Keratinocyte (primary cell): ENCODE results near the gene AHRR. TPM values are rescaled to one million over a fixed set of nuclear protein-coding genes. Genes with fewer than 3 reads are reported as not detected.

ENCODE experiments used
- DNase-seq: peaks from one replicate; pipeline ENCODE4 v3.0.0-alpha.2; 2011; ENCODE audit warnings: low read depth, missing footprints, low spot score
- FAIRE-seq: peaks from 2 replicates; lab custom pipeline; 2011; peaks lifted over from hg19 to GRCh38; lab: Jason Lieb, UNC
- H2AFZ ChIP-seq: 2 replicates; pipeline ENCODE4 v1.6.0; 2012; ENCODE audit warnings: low read length, control low read depth, inconsistent platforms; ENCODE audit not compliant: control insufficient read depth
- H3K27ac ChIP-seq: 2 replicates; pipeline ENCODE4 v1.5.1; 2011; ENCODE audit warnings: low read length; ENCODE audit not compliant: control insufficient read depth, insufficient read depth
- H3K27me3 ChIP-seq: 3 replicates; pipeline ENCODE4 v1.6.0; 2011; ENCODE audit warnings: low read length; ENCODE audit not compliant: control insufficient read depth, insufficient read depth; ENCODE audit errors: extremely low read depth
- H3K36me3 ChIP-seq, 2 experiments: 2 replicates in 1 of 2; 3 replicates in 1 of 2; pipeline ENCODE4 v1.5.1; 2011; ENCODE audit warnings: low read length in 2 of 2, mild to moderate bottlenecking in 1 of 2; ENCODE audit not compliant: control insufficient read depth in 2 of 2, insufficient read depth in 2 of 2; ENCODE audit errors: extremely low read depth in 1 of 2
- H3K4me1 ChIP-seq: 3 replicates; pipeline ENCODE4 v1.5.1; 2011; ENCODE audit warnings: low read length; ENCODE audit not compliant: control insufficient read depth, insufficient read depth; ENCODE audit errors: extremely low read depth
- H3K4me2 ChIP-seq: 3 replicates; pipeline ENCODE4 v1.6.0; 2011; ENCODE audit warnings: low read depth, low read length; ENCODE audit not compliant: control insufficient read depth, insufficient read depth; ENCODE audit errors: extremely low read depth
- H3K4me3 ChIP-seq, 3 experiments: fragments of 200-600 bp in 1 of 3; sonication (generic) in 1 of 3; 2 replicates in 2 of 3; 3 replicates in 1 of 3; pipeline ENCODE4 v1.5.1; 2011 to 2016; ENCODE audit warnings: low read length in 3 of 3, mild to moderate bottlenecking in 3 of 3, control low read depth in 2 of 3, inconsistent platforms in 1 of 3, low read depth in 1 of 3, mixed read lengths in 1 of 3, mixed run types in 1 of 3, moderate library complexity in 1 of 3; ENCODE audit not compliant: control insufficient read depth in 2 of 3, insufficient read depth in 2 of 3; ENCODE audit errors: extremely low read depth in 1 of 3
- H3K79me2 ChIP-seq: 2 replicates; pipeline ENCODE4 v1.6.0; 2012; ENCODE audit warnings: low read length; ENCODE audit not compliant: control insufficient read depth, insufficient read depth
- H3K9ac ChIP-seq: 3 replicates; pipeline ENCODE4 v1.6.0; 2011; ENCODE audit warnings: low read length; ENCODE audit not compliant: control insufficient read depth, insufficient read depth; ENCODE audit errors: extremely low read depth
- H3K9me1 ChIP-seq: 3 replicates; pipeline ENCODE4 v1.6.0; 2011; ENCODE audit warnings: low read length; ENCODE audit not compliant: control insufficient read depth, insufficient read depth; ENCODE audit errors: extremely low read depth
- H3K9me3 ChIP-seq: 2 replicates; pipeline ENCODE4 v1.5.1; 2012; ENCODE audit warnings: low read depth, low read length; ENCODE audit not compliant: control insufficient read depth
- H4K20me1 ChIP-seq: 3 replicates; pipeline ENCODE4 v1.6.0; 2011; ENCODE audit warnings: low read length; ENCODE audit not compliant: control insufficient read depth, insufficient read depth; ENCODE audit errors: extremely low read depth
- CTCF ChIP-seq, 3 experiments: IDR thresholded peaks in 1 of 3; conservative IDR thresholded peaks in 1 of 3; optimal IDR thresholded peaks in 1 of 3; 2 replicates in 2 of 3; 3 replicates in 1 of 3; pipeline versions ENCODE3 to v1.5.1; 2011; ENCODE audit warnings: low read length in 3 of 3, mild to moderate bottlenecking in 3 of 3, moderate library complexity in 2 of 3, control low read depth in 1 of 3, inconsistent platforms in 1 of 3; ENCODE audit not compliant: insufficient read depth in 2 of 3; ENCODE audit errors: extremely low read depth in 1 of 3
- EZH2 ChIP-seq: IDR thresholded peaks from one replicate; pipeline ENCODE4 v1.6.1; 2012; ENCODE audit warnings: inconsistent platforms, mild to moderate bottlenecking, low read length, moderate library complexity
- dilution Hi-C: fragments of 300-500 bp; cut with MboI; formaldehyde crosslinking; loops from one replicate; pipeline ENCODE4 v1.7.0; 2020; ENCODE audit warnings: low sequenced_read_pairs; ENCODE audit not compliant: extremely low pct_ligation_motif_present
- polyA plus RNA-seq, 5 experiments: library from polyadenylated mRNA; depleted of rRNA in 3 of 5; stranded (reverse) in 3 of 5; stranded (forward) in 1 of 5; unstranded in 1 of 5; fragments of >200 nt; gene quantifications; 1 replicate in 1 of 5; 2 replicates in 3 of 5; 3 replicates in 1 of 5; pipeline versions ENCODE4 v1.2.1 to v1.2.3, GENCODE V29; 2011 to 2012; ENCODE audit warnings: missing spikeins in 2 of 5, low read depth in 1 of 5, low replicate concordance in 1 of 5

AHRR gene
- polyA plus RNA-seq, 1 donor (not counting 4 experiments of a cell fraction or from before 2014, with no cell fraction given), result 0.24 TPM

DNA sequence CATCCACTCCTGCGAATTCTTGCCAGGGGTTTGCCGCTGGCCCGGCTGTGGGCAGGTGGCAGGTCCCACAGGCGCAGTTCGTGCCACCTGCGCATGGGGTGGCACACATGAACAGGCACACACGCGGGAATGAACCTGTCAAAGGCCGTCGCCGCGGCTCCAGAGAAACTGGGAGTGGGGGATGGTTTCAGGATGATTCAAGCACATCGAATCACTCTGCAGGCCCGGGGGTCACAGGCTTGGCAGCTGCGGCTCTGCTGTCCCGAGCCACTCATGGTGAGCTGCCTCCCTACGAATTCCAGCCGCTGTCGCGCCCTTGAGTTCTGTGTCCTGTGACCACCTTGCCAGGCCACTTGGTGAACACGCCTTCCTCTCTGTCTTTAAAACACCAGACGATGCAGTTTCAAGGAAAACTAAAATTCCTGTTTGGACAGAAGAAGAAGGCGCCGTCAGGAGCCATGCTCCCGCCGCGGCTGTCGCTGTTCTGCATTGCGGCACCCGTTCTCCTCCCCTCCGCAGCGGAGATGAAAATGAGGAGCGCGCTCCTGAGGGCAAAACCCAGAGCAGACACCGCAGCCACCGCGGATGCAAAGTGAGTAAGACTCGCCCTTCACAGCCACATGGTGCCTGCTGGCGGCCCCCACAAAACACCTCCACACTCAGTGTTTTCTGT, 106.0 kb downstream of the AHRR start:
- Histone ChIP-seq H2AFZ (no peak overlapping the region), H3K4me3 (no peak overlapping the region), H3K27ac (no peak overlapping the region), H3K9me3 (no peaks in the 10 kb centered on the region), H3K4me1 (peaks cover 7% of the 10 kb centered on the region), H3K36me3 (no peaks in the 10 kb centered on the region), H3K27me3 (no peaks in the 10 kb centered on the region), H3K79me2 (no peaks in the 10 kb centered on the region), H4K20me1 (no peaks in the 10 kb centered on the region), H3K4me2 (no peak overlapping the region), H3K9ac (no peak overlapping the region), H3K9me1 (no peaks in the 10 kb centered on the region)
- DNase-seq, result no peak
- no peak for FAIRE-seq
- dilution Hi-C loops, result no loop called here
- TF ChIP-seq EZH2 (no peak), CTCF (optimal IDR thresholded peaks at IDR 0.05 in 1 of 3, IDR thresholded peaks at IDR 0.05 in 1 of 3, conservative IDR thresholded peaks at IDR 0.05 in 1 of 3; ENCODE audit: extremely low read depth in 1 of 3, insufficient read depth in 2 of 3, low read length in 3 of 3) (no peak)

- H3K79me2 ChIP-seq, result no peaks in the 10 kb centered on the region
- no peak overlapping the region for H3K4me2 ChIP-seq
- no peaks in the 10 kb centered on the region for H4K20me1 ChIP-seq
- no peaks in the 10 kb centered on the region for H3K9me3 ChIP-seq
- no peak overlapping the region for H3K9ac ChIP-seq
- dilution Hi-C loops, result no loop called here
- no peak for FAIRE-seq
- no peak for TF ChIP-seq EZH2
- TF ChIP-seq CTCF (optimal IDR thresholded peaks at IDR 0.05 in 1 of 3, IDR thresholded peaks at IDR 0.05 in 1 of 3, conservative IDR thresholded peaks at IDR 0.05 in 1 of 3; ENCODE audit: extremely low read depth in 1 of 3, insufficient read depth in 2 of 3, low read length in 3 of 3), result no peak
- no peaks in the 10 kb centered on the region for H3K9me1 ChIP-seq
- peaks cover 7% of the 10 kb centered on the region for H3K4me1 ChIP-seq
- H3K36me3 ChIP-seq, result no peaks in the 10 kb centered on the region
- H3K27me3 ChIP-seq, result no peaks in the 10 kb centered on the region
- no peak overlapping the region for H3K4me3 ChIP-seq
- DNase-seq, result no peak
- H3K27ac ChIP-seq, result no peak overlapping the region
- H2AFZ ChIP-seq, result no peak overlapping the region
Observed at GRCh38 chr5:428219-428618, 106.7 kb downstream of the AHRR start.
